CD14-positive monocyte (primary cell): ENCODE measurements around the gene MLXIP. TPM values are rescaled to one million over a fixed set of nuclear protein-coding genes. Genes with fewer than 3 reads are reported as not detected.

Experiments
- DNase-seq, 3 donors: peaks; one replicate each; pipeline ENCODE4 v3.0.0-alpha.2; 2011 to 2022
- H2AFZ ChIP-seq: 2 replicates; pipeline ENCODE4 v1.6.0; 2012; ENCODE audit warnings: mild to moderate bottlenecking, low read depth, low read length, inconsistent platforms; ENCODE audit not compliant: insufficient read depth, poor library complexity, severe bottlenecking
- H3K27ac ChIP-seq, 2 donors: 1 replicate in 1 of 2; 2 replicates in 1 of 2; pipeline ENCODE4 v1.5.1; 2012 to 2013; ENCODE audit warnings: low read length in 2 of 2, control low read depth in 1 of 2, inconsistent platforms in 1 of 2, low read depth in 1 of 2, mild to moderate bottlenecking in 1 of 2
- H3K27me3 ChIP-seq, 2 donors: one replicate each; pipeline versions ENCODE4 v1.6.0 to v1.6.1; 2011 to 2013; ENCODE audit warnings: low read length in 2 of 2; ENCODE audit not compliant: control insufficient read depth in 2 of 2, insufficient read depth in 2 of 2
- H3K36me3 ChIP-seq, 2 donors: replicated peaks in 1 of 2; 1 replicate in 1 of 2; 2 replicates in 1 of 2; pipeline versions ENCODE4 v1.5.1 to v1.6.1; 2012 to 2013; ENCODE audit warnings: low read length in 2 of 2, control low read depth in 1 of 2, inconsistent platforms in 1 of 2, mild to moderate bottlenecking in 1 of 2; ENCODE audit not compliant: insufficient read depth in 2 of 2, control insufficient read depth in 1 of 2
- H3K4me1 ChIP-seq, 2 donors: 1 replicate in 1 of 2; 2 replicates in 1 of 2; pipeline versions ENCODE4 v1.5.1 to v1.6.1; 2012 to 2013; ENCODE audit warnings: low read length in 2 of 2, control low read depth in 1 of 2, inconsistent platforms in 1 of 2, mild to moderate bottlenecking in 1 of 2, moderate library complexity in 1 of 2; ENCODE audit not compliant: insufficient read depth in 2 of 2, control insufficient read depth in 1 of 2
- H3K4me2 ChIP-seq: replicated peaks from 2 replicates; pipeline ENCODE3; 2012; ENCODE audit warnings: low read length, moderate library complexity, mild to moderate bottlenecking; ENCODE audit not compliant: poor library complexity, severe bottlenecking; ENCODE audit errors: extremely low read depth
- H3K4me3 ChIP-seq, 3 experiments: fragments of 200-600 bp in 1 of 3; sonication (generic) in 1 of 3; replicated peaks in 1 of 3; 1 replicate in 2 of 3; 2 replicates in 1 of 3; pipeline ENCODE4 v1.5.1; 2011 to 2013; ENCODE audit warnings: low read length in 3 of 3, mild to moderate bottlenecking in 3 of 3, control low read depth in 2 of 3, low read depth in 2 of 3, inconsistent platforms in 1 of 3, moderate library complexity in 1 of 3
- H3K79me2 ChIP-seq: 2 replicates; pipeline ENCODE4 v1.6.0; 2012; ENCODE audit warnings: mild to moderate bottlenecking, control low read depth, inconsistent platforms, low read length, moderate library complexity; ENCODE audit not compliant: insufficient read depth
- H3K9ac ChIP-seq: 2 replicates; pipeline ENCODE4 v1.6.0; 2017; ENCODE audit warnings: low read length, mild to moderate bottlenecking; ENCODE audit not compliant: insufficient read depth, poor library complexity, severe bottlenecking
- H3K9me3 ChIP-seq, 2 donors: replicated peaks in 1 of 2; 1 replicate in 1 of 2; 2 replicates in 1 of 2; pipeline versions ENCODE4 v1.5.1 to v1.6.1; 2012 to 2013; ENCODE audit warnings: low read length in 2 of 2, control low read depth in 1 of 2; ENCODE audit not compliant: control insufficient read depth in 1 of 2, insufficient read depth in 1 of 2
- H4K20me1 ChIP-seq: 2 replicates; pipeline ENCODE4 v1.6.0; 2012; ENCODE audit warnings: mild to moderate bottlenecking, low read length, control low read depth, moderate library complexity; ENCODE audit not compliant: insufficient read depth
- H3K27ac Mint-ChIP-seq, 7 donors: one replicate each; pipeline ENCODE4 v1.8.0; 2020; ENCODE audit warnings: mild to moderate bottlenecking in 7 of 7, mixed read lengths in 7 of 7, moderate library complexity in 6 of 7, inconsistent platforms in 2 of 7
- H3K27me3 Mint-ChIP-seq, 3 donors: one replicate each; pipeline ENCODE4 v1.8.0; 2021 to 2022; ENCODE audit warnings: low read depth in 3 of 3, mild to moderate bottlenecking in 3 of 3, mixed read lengths in 3 of 3, moderate library complexity in 3 of 3, inconsistent platforms in 1 of 3
- H3K36me3 Mint-ChIP-seq, 2 donors: one replicate each; pipeline ENCODE4 v1.8.0; 2020; ENCODE audit warnings: mixed read lengths in 2 of 2, inconsistent platforms in 1 of 2, mild to moderate bottlenecking in 1 of 2
- H3K4me1 Mint-ChIP-seq: one replicate; pipeline ENCODE4 v1.8.0; 2020; ENCODE audit warnings: mild to moderate bottlenecking, mixed read lengths
- H3K4me3 Mint-ChIP-seq, 2 donors: one replicate each; pipeline ENCODE4 v1.8.0; 2020; ENCODE audit warnings: mild to moderate bottlenecking in 2 of 2, mixed read lengths in 2 of 2, moderate library complexity in 1 of 2
- H3K9me3 Mint-ChIP-seq, 7 donors: one replicate each; pipeline ENCODE4 v1.8.0; 2020 to 2022; ENCODE audit warnings: mixed read lengths in 7 of 7, mild to moderate bottlenecking in 6 of 7, moderate library complexity in 6 of 7, inconsistent platforms in 2 of 7
- CTCF ChIP-seq: fragments of 200-600 bp; IDR thresholded peaks from one replicate; pipeline ENCODE4 v1.8.0; 2022; ENCODE audit warnings: antibody characterized with exemption, mild to moderate bottlenecking
- WGBS: methylation state at CpG from one replicate; pipeline ENCODE4 v1.1.5; 2013; ENCODE audit warnings: missing lambda C conversion rate; ENCODE audit not compliant: insufficient coverage; 5-methylcytosine and 5-hydroxymethylcytosine counted together
- intact Hi-C, 2 donors: fragments of 100-400 bp; cut with micrococcal nuclease; formaldehyde crosslinking; loops; one replicate each; pipeline versions ENCODE4 v1.15.0 to v1.15.1; 2023
- polyA plus RNA-seq, 3 donors: library from polyadenylated mRNA; depleted of rRNA in 1 of 3; unstranded in 2 of 3; stranded (reverse) in 1 of 3; fragments of 300-500 nt in 2 of 3; fragments of >200 nt in 1 of 3; fragmentation: Illumina TruSeq in 2 of 3; gene quantifications; 1 replicate in 2 of 3; 2 replicates in 1 of 3; pipeline ENCODE4 v1.2.3, GENCODE V29; 2012 to 2021

Gene MLXIP
- polyA plus RNA-seq, 3 donors = 4.5 to 44.8 (median 4.6) TPM

- H3K9me3 ChIP-seq = no peaks in the 10 kb centered on the region
- peaks cover 64% of the 10 kb centered on the region for H3K79me2 ChIP-seq
- H3K27ac ChIP-seq = peak overlapping the region; percentile 72 to 93
- peaks cover 63 to 74% of the 10 kb centered on the region in 2 donors for H3K4me1 ChIP-seq
- peak overlapping the region; percentile 97 to 98 for H3K4me3 Mint-ChIP-seq
- H3K27ac Mint-ChIP-seq = peak overlapping the region; percentile 91 to 98 (median 96)
- peak overlapping the region; percentile 100 for H3K4me2 ChIP-seq
- WGBS = 0% methylated on average over 4 of the region's 13 CpGs
- H3K9ac ChIP-seq = peak overlapping the region; percentile 72
- peak in 2 of 3 donors; percentile 70 to 73 for DNase-seq
- H3K27me3 Mint-ChIP-seq = no peaks in the 10 kb centered on the region
- H4K20me1 ChIP-seq = peaks cover 56% of the 10 kb centered on the region
- H3K27me3 ChIP-seq = no peaks in the 10 kb centered on the region
- H3K9me3 Mint-ChIP-seq = peaks cover 0 to 2% (median 0%) of the 10 kb centered on the region in 7 donors
- H3K36me3 ChIP-seq = peaks cover 0 to 14% of the 10 kb centered on the region in 2 donors
- H2AFZ ChIP-seq = peak overlapping the region; percentile 53
- peak overlapping the region; percentile 67 to 98 (median 86) for H3K4me3 ChIP-seq
- intact Hi-C loops = loop anchor here in 1 of 2 donors (10.0 kb wide), 1 partner anchor 285 kb away; the partner anchor contains the start of gene RHOF
- peaks cover 71% of the 10 kb centered on the region for H3K4me1 Mint-ChIP-seq
- H3K36me3 Mint-ChIP-seq = peaks cover 12% of the 10 kb centered on the region in 2 donors
- TF ChIP-seq CTCF = no peak
Observed at GRCh38 chr12:122079532-122080081, 1.1 kb downstream of the MLXIP start.

GRCh38 chr12:122080149-122081082 is 1.9 kb downstream of the MLXIP start:
- peaks cover 17 to 20% of the 10 kb centered on the region in 2 donors for H3K36me3 Mint-ChIP-seq
- peaks cover 73% of the 10 kb centered on the region for H3K4me1 Mint-ChIP-seq
- peaks cover 63 to 74% of the 10 kb centered on the region in 2 donors for H3K4me1 ChIP-seq
- H3K4me2 ChIP-seq = peak overlapping the region; percentile 100
- H3K79me2 ChIP-seq = peaks cover 72% of the 10 kb centered on the region
- H3K27me3 Mint-ChIP-seq = no peaks in the 10 kb centered on the region
- intact Hi-C loops = loop anchor here in 1 of 2 donors (10.0 kb wide), 1 partner anchor 286 kb away; the partner anchor contains the start of gene RHOF
- WGBS = 12% methylated on average over 8 of the region's 18 CpGs
- peaks cover 4 to 21% of the 10 kb centered on the region in 2 donors for H3K36me3 ChIP-seq
- H3K4me3 ChIP-seq = peak overlapping the region; percentile 67 to 98 (median 86)
- H3K9ac ChIP-seq = peak overlapping the region; percentile 72
- H4K20me1 ChIP-seq = peaks cover 65% of the 10 kb centered on the region
- TF ChIP-seq CTCF = no peak
- no peaks in the 10 kb centered on the region for H3K9me3 ChIP-seq
- H3K4me3 Mint-ChIP-seq = peak overlapping the region; percentile 97 to 98
- H3K27me3 ChIP-seq = no peaks in the 10 kb centered on the region
- H2AFZ ChIP-seq = no peak overlapping the region
- H3K27ac ChIP-seq = peak overlapping the region; percentile 73 to 93
- H3K27ac Mint-ChIP-seq = peak overlapping the region; percentile 91 to 98 (median 96)
- H3K9me3 Mint-ChIP-seq = peaks cover 0 to 2% (median 0%) of the 10 kb centered on the region in 7 donors
- peak; percentile 83 to 91 (median 86) for DNase-seq
